Erythroblast (primary cell): ENCODE data around the gene ARHGEF4.

ENCODE experiments used
- DNase-seq, 2 experiments: peaks; one replicate each; lab custom pipeline; 2025; lab: John Stamatoyannopoulos, UW
- GATA1 ChIP-seq: IDR thresholded peaks from 2 replicates; pipeline ENCODE4 v1.6.1; 2011; ENCODE audit warnings: low read depth, mild to moderate bottlenecking, control low read depth, low read length, moderate library complexity
- POLR2A ChIP-seq: IDR thresholded peaks from 2 replicates; pipeline ENCODE4 v1.6.1; 2011; ENCODE audit warnings: mild to moderate bottlenecking, low read length

ARHGEF4 gene

DNA sequence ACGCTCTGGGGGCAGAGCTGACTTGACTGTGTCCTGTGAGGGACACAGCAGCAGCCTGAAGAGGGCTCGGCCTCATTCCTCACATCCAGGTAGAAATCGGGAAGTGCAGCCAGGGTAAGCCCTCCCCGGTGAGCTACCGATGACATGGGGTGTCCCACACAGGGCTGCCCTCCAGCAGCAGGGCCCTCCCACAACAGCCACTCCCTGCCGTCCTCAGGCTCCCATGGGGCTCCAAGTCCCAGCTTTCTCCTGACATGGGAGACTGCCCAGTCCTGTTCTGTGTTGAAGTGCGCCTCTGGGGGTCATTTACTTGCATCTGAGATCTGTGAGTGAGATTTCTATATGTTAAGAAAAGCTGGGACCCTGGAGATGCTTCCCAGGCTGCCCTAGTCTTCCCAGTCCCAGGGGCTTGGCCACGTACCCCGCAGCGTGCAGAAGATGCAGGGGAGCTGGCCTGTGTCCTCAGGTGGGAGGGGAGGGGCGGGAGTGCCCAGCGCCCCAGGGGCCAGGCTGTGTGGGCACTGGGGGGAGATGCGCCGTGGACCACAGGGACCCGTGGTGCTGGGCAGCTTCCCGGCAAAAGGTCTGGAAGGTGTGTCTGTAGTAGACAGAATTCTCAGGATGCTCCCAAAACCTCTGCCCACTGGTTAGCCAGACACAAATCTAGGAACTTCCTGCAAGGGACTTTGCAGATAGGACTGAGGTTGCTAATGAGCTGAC lies 168.7 kb downstream of the ARHGEF4 start:
- DNase-seq, result no peak
- TF ChIP-seq GATA1 (no peak), POLR2A (no peak)

DNA sequence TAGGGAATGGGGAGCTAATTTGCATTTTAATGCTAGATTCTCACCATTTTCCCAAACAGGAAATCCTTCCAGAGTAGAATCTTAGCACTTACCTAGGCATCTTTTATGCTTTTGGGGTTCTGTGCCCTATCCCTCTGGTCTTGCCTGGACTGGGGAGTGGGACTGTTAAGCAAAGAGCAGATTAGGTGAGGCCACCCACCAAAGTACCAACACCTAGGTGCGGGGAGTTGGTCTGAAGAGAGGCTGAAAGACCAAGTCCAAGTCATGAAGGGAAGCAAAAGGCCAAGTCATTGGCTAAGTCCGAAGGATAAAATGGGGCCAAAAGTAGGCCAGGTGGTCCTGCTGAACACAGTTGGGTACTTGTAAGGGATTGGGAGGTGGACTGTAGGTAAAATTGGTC lies 169.8 kb downstream of the ARHGEF4 start:
- no peak for TF ChIP-seq POLR2A
- TF ChIP-seq GATA1, result no peak
- DNase-seq, result no peak

DNA sequence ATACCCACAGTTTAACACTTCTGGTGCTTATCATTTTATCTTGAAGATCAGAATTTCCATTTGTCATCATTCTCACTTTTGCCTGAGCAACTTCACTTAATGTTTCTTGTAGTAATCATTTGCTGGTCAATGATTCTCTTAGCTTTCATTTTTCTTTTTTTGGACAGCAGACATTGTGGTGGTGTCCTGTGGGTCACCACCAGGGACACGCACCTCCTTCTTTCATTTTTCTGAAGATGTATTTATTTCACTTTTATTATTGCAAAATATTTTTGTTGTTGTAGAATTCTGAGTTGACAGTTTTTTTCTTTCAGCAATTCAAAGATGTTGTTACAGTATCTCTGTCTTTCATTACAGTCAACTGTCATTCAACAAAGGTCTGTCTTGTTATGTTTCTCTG lies 172.3 kb downstream of the ARHGEF4 start:
- no peak for DNase-seq
- TF ChIP-seq POLR2A (no peak), GATA1 (no peak)

DNA sequence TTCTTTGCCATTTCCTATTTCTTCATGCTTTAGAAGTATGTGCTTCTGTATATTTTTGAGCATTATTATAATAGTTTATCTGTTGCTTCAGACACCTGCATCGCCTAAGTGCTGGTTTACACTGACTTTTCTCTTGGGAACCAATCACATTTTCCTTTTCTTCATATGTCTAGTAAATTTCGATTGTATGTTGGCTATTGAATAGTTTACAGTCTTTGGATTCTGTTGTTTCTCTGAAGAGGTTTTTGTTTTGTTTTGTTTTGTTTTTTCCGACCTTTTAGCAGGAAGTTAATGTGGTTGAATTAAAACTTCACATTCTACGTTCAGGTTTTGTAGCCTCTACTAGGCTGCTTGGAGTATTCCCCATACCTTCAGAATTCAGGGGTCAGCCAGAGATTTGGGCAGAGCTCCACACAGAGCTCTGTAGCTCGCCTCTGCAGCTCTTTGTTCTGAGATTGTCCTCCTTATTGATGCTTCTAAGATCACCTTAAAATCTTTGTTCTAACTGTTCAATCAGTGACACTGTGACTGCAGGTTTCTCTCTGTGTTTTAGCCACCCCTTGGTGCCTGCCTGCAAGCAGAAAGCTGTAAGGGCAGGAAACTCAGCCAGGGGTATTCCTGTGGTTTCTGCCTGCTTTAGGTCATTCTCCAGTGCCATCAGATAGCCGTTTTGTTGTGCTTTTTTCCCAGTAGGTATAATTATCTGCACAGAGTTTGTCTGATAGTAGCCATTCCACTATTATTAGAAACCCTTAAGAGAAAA lies 173.2 kb downstream of the ARHGEF4 start:
- DNase-seq, result no peak
- no peak for TF ChIP-seq POLR2A

DNA sequence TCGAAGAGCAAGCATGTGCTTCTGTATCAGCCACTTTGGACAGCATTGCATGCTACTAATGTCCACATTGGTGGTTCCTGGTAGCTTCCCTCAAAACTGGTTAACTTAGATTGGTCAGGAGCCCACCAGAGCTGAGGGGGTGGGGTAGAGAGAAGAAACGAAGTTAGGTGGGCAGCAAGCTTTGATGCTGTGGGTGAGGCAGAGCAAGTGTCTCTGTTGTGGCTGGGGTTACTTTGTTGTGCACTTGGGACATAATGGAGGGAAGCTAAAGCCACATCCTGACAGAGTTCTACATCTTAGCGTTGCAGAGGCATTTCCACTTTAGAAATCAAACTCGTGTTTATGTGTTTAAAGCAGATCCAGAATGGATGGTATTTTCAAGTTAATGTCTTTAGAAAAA lies 173.9 kb downstream of the ARHGEF4 start:
- no peak for DNase-seq
- TF ChIP-seq POLR2A (no peak), GATA1 (no peak)

DNA sequence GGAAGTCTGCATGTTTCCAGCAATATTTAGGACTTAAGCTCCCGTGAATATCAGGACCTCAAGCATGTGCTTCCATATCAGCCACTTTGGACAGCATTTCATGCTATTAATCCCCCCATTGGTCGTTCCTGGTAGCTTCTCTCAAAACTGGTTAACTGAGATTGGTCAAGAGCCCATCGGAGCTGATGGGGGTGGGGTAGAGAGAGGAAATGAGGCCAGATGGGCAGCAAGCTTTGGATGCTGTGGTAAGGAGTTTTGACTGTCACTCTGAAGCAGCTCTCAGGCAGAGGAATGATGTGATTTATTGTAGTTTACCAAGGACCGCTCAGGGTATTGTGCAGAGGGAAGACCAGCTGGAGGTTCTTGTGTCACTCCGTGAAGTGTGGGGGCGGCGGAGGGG lies 174.8 kb downstream of the ARHGEF4 start:
- no peak for DNase-seq
- no peak for TF ChIP-seq POLR2A
- TF ChIP-seq GATA1, result no peak

DNA sequence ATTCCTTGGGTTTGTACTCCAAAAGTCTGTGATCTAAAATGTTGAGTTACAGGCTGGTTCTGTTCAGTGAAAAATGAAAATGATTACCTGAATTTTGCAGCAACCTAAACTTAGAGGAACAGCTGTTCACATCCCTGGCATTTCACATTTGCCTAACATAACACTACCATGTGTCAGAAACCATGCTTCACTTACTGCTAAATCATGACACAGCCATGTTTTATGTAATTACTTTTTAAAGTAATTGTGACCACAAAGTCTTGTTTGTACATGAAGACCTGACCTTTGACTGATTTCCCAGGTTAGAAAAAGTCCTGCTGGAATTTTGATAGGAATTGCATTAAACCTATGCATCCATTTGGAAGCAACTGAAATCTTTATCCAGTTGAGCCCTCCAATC lies 177.4 kb downstream of the ARHGEF4 start:
- no peak for DNase-seq
- TF ChIP-seq POLR2A, result no peak
- no peak for TF ChIP-seq GATA1

DNA sequence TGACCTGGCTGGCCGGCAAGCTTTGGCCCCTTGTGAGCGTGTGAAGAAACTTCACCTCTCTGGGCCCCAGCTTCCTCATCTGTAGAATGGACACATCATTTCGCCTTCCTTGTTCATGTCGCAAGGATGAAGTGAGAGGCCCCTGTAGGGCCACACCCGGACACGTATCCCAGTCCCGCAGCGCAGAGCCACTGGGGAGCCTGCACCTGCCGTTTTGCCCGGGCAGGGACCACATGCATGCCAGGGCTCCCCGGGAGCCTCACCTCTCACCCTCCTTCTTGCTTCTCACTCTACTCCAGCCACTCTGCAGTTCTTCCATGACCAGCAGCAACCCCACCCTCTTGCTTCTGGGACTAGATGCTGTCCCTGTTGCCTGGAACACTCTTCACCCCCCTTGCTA lies 179.1 kb downstream of the ARHGEF4 start:
- TF ChIP-seq POLR2A, result no peak
- no peak for TF ChIP-seq GATA1
- no peak for DNase-seq

DNA sequence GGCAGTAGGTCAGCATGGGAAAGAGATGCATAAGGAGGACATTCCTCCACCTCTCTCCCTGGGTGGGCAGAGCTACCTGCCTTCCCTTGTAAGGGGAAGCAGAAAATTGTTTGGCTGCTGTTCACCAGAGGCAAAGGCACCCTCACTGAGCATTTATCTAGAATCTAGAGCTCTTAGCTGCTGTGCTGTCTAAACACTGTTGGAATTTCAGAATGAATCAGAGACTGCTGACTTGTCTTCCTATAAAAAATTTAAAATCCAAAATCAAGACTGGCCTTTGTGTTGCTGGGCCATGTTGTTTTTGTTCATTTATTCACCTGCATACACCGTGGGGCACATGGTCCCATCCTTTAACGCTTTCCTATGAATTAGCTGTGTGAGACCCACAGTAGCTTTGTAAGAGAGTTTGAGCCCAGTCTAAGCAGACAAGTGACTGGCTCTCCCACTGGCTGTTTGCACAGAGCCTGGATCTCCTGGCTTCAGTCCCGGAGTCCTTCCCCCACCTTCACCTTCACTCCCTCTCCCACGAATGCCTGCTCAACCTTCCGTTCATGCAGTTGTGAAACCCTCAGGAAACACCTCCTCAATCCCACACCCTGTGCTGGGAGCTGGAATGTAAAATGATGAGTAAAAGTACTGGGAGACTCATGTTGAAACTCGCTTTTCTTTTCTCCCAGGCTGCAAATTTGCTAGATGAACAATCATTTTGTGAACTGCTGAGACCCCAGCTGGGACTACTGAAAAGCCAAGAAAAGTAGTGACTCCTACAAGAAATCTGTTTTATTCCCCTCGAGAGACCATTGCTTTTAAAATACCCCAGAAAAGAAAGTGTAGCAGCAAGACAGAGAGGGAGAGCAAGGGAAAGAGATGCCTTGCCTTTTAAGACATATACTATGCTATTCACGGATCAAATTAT lies 180.4 kb downstream of the ARHGEF4 start:
- no peak for DNase-seq

DNA sequence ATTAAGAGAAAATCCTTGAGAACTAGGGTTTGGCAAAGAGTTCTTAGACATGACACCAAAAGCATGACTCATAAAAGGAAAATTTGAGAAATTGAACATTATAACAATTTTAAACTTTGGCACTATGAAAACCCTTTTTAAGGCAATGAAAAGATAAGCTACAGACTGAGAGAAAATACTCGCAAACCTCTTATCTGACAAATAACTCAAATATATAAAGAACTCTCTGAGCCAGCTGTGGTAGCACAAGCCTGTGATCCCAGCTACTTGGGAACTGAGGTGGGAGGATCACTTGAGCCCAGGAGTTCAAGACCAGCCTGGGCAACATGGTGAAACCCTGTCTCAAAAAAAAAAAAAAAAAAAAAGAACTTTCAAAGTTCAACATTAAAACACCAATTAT lies 186.0 kb downstream of the ARHGEF4 start:
- TF ChIP-seq POLR2A (no peak), GATA1 (no peak)
- DNase-seq, result no peak

More for the DNA sequence above, 180.4 kb downstream of the ARHGEF4 start:
- TF ChIP-seq POLR2A, result no peak
- TF ChIP-seq GATA1, result no peak

DNA sequence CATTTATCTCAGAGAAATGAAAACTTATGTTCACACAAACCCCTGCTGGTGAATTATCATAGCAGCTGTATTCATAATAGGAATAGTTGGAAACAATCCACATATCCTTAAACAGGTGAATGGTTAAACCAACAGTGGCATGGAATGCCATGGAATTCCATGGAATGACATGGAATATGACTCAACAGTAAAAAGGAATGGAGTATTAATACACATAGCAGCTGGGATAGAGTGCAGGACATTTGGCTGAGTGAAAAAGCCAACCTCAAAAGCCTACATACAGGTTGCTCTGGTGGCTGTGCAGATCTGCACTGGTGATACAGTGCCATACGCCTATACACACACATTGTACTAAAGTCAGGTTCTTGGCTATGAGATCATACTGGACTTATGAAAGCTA lies 187.0 kb downstream of the ARHGEF4 start:
- no peak for DNase-seq
- TF ChIP-seq GATA1, result no peak
- TF ChIP-seq POLR2A, result no peak

DNA sequence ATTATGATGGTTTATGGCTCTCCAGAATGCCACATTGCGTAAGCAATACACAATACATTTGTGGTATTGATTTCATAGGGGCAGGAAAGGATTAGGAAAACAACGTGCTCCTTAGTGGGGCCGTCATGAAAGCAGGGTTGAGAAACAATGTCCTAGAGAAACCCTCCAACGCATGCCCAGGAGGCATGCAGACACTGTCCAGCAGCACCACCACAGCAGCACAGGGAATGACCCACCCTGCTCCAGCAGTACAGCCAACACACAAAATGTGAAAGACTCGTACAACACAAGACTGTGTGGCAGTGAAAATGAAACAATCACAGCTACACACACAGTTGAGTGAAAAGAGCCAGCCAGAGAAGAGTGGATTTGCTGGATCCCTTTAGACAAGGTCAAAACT lies 190.2 kb downstream of the ARHGEF4 start:
- no peak for DNase-seq
- TF ChIP-seq GATA1 (no peak), POLR2A (no peak)

DNA sequence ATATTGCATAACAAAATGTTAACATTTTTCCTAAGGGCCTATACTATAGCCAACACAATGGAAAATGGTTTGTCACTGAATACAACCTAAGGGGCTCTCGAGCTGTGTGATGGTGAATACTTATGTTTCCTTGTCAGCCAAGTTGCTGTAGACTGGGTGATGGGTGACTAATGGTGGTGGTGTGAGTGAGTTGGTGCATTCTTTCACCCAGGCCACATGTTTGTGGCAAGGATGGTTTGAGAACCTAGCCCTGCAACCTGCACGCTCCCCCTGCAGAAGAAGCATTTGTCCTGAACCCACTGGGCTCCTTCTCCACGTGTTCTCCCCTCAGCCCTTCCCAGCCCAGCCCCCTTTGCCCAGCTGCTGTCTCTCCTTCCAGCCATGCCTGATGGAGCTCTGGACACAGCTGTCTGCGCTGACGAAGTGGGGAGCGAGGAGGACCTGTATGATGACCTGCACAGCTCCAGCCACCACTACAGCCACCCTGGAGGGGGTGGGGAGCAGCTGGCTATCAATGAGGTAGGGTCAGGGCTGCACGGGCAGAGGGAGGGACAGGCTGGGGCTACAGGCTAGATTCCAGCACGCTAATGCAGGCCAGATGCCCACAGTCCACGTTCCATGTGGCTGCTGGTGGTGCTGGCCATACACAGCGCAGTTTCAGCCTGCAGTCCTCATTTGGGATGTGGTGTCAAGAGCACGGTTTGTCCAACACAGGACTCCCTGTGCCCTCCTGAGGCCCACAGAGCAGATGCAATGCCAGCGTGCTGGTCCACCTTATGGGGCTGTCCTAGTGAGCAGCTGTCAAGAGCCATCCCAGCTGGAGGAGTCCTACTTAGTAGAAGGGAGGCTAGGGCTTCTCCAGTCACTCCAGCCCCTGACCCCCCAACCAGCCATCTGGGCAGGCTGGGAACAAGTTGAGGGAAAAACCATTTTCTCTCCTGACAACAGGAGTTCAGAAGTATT lies 191.1 kb downstream of the ARHGEF4 start:
- TF ChIP-seq GATA1 (no peak), POLR2A (no peak)
- no peak for DNase-seq
